ENCODE measurements around the gene FNTB.

- TF ChIP-seq GABPA (IDR thresholded peaks at IDR 0.05; ENCODE audit: borderline replicate concordance, insufficient read depth, low read length) (no peak), CREB1 (IDR thresholded peaks at IDR 0.05) (no peak), TEAD4 (IDR thresholded peaks at IDR 0.05; ENCODE audit: low read depth, low read length) (no peak), CHD2 (IDR thresholded peaks at IDR 0.05; ENCODE audit: low read length) (no peak), ATF2 (IDR thresholded peaks at IDR 0.05; ENCODE audit: low read length) (no peak)
- TF ChIP-seq, protein P1, sequence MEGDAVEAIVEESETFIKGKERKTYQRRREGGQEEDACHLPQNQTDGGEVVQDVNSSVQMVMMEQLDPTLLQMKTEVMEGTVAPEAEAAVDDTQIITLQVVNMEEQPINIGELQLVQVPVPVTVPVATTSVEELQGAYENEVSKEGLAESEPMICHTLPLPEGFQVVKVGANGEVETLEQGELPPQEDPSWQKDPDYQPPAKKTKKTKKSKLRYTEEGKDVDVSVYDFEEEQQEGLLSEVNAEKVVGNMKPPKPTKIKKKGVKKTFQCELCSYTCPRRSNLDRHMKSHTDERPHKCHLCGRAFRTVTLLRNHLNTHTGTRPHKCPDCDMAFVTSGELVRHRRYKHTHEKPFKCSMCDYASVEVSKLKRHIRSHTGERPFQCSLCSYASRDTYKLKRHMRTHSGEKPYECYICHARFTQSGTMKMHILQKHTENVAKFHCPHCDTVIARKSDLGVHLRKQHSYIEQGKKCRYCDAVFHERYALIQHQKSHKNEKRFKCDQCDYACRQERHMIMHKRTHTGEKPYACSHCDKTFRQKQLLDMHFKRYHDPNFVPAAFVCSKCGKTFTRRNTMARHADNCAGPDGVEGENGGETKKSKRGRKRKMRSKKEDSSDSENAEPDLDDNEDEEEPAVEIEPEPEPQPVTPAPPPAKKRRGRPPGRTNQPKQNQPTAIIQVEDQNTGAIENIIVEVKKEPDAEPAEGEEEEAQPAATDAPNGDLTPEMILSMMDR (IDR thresholded peaks at IDR 0.05; ENCODE audit: control extremely low read depth in 1 of 3, insufficient read depth in 1 of 3, low read depth in 1 of 3, low read length in 3 of 3): no peak
Observed at GRCh38 chr14:65012353-65012752, 25.7 kb downstream of the FNTB start.
